Fibroblast of skin of right biceps (primary cell): ENCODE measurements around the gene CCDC88B.
"Not testable (repeated sequence)": the region's sequence is repeated elsewhere in the genome, so short reads cannot be mapped to it uniquely, and the experiment has no call there.

Source experiments
- DNase-seq: peaks from one replicate; pipeline ENCODE4 v3.0.0-alpha.2; 2013

CCDC88B gene

DNA sequence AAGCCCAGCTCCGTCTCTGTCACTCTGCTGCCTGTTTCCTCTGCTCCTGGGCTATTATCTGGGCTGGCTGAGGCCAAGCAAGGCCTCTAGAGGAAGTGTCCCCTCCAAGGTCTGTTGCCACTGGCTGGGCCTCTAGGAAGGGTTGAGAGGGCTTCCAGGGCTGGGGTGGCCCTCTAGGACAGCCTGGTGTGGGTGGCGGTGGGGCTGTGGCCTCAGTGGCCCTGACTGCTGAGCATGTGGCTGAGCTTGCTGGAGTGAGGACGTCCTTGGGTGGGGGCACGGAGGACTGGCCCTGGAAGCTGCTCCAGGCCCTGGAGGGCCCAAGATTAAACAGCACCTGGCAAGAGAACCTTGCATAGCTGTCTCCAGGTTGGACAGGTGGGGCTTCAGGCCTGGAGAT is 16.0 kb upstream of the CCDC88B start:
- not testable (repeated sequence) for DNase-seq

DNA sequence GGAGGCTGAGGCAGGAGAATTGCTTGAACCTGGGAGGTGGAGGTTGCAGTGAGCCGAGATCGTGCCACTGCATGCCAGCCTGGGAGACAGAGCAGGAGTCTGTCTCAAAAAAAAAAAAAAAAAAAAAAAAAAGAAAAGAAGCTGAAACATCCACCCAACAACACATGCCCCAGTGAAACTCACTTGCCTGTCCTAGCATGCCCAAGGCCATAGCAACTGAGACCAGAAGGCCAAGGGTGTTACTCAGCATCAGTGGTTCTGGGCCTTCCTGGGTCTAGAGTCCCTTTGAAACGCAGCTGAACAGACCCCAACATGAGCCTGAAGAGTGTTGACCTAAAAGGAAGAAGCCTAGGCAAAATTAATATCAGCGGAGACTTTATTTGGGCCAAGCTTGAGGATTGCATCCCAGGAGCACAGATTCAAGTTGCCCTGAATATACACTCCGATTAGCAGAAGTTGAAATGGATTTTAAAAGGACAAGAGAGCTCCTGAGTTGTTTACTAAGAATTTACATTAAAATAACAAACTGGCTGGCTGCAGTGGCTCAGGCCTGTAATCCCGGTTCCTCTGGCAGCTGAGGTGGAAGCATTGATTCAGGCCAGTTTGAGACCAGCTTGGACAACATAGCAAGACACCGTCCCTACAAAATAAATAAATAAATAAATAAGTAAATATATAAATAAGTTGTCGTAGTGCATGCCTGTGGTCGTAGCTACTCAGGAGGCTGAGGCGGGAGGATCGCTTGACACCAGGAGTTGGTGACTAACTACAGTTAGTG is 15.1 kb upstream of the CCDC88B start:
- DNase-seq, result no peak

DNA sequence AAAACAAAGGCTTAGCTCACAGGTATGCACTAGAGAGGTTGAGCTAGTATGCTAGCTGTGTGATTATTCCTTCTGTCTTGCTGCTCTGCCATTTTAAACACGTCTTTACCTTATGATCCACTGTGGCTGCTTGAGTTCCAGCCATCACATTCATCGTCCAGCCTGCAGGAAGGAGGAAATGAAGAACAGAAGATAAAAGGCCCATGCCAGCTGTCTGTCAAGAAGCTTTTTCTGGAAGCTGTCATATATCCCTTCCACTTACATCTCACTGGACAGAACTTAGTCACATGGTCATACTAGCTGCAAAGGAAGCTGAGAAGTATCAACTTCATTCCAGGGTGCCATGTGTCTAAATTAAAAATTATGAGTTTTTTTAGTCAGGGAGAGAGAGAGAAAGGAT is 12.6 kb upstream of the CCDC88B start:
- DNase-seq, result no peak

DNA sequence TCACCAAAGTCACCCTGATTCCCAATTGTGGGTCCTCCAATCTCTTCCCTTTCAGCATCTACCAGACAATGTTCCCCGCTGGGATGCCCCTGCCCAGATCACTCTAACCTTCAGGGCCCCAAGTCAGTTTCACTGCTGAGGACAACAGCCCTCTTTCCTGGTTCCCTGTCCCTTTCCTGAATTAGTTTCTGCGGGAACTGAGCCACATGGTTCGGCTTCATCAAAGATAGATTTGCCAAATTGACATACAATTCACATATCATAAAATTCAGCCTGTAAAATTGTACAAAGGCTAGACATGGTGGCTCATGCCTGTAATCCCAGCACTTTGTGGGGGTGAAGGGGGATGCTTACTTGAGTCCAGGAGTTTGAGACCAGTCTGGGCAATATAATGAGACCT is 12.0 kb upstream of the CCDC88B start:
- DNase-seq, result no peak

DNA sequence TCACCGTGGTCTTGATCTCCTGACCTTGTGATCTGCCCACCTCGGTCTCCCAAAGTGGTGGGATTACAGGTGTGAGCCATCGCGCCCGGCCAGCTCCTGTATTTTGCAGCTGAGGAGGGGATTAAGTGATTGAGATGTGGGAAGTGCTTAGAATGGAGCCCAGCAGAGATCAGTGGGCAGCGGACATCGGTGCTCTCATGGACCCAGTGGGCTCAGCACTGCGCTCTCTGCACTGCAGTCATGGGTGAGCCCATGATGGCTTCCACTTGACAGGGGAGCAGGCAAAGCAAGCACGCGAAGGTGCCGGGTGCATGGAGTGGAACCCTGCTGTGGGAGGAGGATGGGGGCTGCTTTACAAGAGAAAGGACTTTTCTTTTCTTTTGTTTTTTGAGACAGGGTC is 9.1 kb upstream of the CCDC88B start:
- DNase-seq, result no peak

DNA sequence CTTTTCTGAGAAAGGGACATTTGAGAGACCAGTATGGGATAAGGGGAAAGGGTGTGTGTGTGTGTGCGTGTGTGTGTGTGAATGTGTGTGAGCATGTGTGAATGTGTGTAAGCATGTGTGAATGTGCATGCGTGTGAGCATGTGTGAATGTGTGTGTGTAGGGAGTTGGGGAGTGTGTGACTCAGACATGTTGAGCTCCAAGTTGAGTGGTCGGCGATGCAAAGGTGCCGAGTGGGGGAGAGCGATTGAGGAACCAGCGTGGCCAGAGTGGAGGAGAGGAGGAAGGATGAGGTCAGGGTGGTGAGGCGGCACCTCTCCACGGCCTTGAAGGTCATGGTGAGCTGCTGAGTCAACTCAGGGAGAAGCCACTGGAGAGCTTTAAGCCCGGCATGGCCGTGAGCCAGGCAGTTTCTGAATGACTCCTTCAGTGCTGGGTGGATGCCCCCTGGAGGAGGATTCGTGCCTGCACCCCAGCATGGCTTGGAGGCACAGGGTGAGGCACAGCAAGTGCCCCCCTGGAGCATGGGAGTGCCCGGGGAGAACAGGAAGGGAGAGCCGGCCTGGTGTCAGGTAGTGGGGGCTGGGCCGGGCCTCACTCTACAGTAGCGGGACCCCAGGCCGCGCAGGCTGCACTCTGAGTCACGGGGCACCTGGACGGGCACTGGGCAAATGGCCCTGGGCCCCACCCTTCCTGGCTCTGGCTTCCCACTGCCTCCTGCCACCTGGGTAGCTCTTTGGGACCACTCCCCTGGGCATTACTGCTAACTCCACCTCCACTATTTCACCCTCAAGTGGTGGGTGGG is 8.2 kb upstream of the CCDC88B start:
- peak; percentile 83 for DNase-seq

DNA sequence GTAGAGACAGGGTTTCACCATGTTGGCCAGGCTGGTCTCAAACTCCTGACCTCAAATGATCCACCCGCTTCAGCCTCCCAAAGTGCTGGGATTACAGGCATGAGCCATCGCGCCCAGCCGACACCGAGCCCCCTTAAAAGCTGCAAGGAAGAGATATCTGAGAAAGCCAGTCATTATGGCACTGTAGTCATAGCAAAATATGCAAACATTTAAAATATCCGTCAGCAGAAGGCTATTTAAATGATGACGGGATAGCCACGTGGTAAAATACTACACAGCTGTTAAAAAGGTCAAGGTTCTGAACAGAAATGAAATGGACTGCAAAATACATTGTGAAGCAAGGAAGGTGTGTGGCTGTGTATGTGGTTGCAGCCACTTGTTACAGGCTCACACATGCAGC is 6.4 kb upstream of the CCDC88B start:
- no peak for DNase-seq

DNA sequence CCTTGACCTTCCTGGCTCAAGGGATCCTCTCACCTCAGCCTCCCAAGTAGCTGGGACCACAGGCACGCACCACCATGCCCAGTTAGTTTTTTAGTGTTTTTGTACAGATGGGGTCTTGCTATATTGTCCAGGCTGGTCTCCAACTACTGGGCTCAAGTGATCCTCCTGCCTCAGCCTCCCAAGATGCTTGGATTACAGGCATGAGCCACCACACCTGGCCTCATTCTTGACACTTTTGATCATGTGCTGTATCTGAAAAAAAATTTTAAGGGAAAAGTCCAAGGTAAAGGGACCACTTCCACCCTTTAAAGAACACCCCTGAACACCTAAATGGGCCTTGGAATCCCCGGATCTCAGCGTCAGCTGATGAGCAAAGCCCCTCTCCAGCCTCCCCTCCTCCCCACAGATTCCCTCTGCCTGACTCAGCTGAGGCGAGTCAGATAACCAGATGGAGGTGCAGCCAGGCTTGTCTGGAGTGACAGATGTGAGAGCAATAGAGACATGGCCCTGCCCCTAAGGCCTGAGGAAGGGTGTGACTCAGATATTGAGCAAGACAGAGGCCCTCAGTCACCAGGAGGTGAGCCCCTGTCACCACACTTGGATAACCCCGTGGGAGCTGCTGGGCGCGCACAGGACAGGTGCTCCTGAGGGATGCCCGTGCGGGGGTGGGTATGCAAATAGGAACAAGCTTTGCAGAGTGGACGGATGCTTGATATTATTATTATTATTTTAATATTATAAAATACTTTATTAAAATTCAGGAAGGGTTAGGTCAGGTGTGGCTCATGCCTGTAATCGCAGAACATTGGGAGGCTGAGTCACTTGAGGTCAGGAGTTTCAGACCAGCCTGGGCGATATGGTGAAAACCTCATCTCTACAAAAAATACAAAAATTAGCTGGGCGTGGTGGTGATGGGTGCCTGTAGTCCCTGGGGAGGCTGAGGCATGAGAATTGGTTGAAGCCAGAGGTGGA is 5.0 kb upstream of the CCDC88B start:
- peak; percentile 97 for DNase-seq

DNA sequence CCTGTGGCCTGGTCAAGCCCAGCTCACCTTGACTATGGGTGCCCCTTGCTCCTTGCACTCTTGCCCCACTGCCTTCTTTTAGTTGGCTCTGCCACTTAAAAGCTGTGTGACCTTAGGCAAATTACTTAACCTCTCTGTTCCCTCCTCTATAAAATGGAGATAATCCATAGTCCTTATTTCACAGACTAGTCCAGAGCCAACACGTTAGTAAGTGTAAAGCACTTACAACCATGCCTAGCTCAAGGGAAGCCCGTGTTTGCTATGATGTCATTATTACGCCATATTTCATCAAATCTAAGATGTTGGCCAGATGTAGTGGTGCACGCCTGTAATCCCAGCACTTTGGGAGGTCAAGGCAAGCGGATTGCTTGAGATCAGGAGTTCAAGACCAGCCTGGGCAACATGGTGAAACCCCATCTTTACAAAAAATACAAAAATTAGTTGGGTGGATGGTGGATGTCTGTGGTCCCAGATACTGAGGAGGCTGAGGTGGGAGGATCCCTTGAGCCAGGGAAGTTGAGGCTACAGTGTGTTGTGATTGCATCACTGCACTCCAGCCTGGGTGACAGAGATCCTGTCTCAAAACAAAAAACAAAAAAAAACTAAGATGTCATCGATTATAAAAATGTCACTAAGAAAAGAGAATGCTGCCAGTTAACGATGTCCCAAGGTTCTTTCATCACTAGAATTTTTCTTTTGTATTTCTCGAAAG is 2.3 kb upstream of the CCDC88B start:
- DNase-seq, result no peak

DNA sequence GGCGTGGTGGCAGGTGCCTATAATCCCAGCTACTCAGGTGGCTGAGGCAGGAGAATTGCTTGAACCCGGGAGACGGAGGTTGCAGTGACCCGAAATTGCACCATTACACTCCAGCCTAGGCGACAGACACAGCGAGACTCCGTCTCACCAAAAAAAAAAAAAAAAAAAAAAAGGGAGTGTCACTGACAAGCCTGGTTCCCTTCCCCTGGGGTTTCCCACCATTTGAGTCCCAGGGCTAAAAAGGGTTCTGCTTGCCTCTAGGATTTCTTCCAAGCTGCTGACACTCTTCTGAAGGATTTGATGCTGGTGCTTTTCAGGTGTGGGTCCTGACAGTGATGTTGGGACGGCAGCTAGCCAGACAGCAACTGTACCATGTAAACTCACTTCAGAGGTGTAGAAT is 1.3 kb upstream of the CCDC88B start:
- DNase-seq, result no peak

DNA sequence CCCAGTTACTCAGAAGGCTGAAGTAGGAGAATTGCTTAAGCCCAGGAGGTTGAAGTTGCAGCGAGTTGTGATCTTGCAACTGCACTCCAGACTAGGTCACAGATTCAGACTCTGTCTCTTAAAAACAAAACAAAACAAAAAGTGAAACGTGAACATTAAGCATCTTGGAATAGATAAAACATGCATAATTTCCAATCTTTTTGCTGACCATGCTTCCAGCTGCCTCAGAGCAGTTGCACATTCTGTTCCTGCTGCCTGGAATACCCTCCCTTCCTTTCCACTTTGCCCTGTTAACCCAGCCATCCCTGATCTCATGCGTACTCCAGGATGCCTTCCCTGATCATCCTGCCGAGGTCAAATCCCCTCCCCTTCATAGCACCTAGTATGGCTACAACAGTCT is 718 bp upstream of the CCDC88B start:
- no peak for DNase-seq

DNA sequence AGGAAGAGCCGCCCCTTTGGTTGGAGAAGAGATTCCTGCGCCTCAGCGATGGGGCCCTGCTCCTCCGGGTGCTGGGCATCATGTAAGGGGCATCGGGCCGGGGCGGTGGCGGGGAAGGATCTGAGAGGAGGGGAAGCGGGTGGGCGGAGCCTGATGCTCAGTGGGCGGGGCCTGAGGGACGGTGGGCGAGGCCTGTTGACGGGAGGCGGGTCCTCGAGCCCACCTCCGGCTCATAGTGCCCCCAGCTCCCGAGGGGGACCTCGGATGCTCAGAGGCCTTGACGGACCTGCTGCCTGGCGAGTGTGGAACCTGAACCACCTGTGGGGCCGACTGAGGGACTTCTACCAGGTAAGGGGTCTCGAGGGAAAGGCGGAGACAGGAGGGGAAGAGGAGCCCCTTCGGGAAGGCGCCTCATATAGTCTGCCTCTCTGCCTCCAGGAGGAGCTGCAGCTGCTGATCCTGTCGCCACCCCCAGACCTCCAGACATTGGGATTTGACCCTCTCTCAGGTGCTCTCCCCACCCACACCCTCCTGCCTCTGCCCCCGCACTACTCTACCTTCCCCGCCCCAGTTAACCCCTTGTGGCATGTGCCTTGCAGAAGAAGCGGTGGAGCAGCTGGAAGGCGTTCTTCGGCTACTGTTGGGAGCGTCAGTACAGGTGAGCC is 799 bp downstream of the CCDC88B start:
- DNase-seq, result no peak

DNA sequence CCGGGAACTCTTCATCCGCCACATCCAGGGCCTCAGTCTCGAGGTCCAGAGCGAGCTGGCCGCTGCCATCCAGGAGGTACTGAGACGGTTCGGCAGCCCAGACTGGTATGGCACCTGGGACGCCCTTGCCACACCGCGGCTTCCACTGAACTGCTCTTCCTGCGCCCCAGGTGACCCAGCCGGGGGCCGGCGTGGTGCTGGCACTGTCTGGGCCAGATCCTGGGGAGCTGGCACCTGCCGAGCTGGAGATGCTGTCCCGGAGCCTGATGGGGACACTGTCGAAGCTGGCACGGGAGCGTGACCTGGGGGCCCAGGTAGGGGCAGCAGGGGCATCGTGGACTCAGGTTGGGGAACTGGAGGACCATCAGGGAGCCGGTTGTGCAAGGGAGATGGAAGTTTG is 1.4 kb downstream of the CCDC88B start:
- DNase-seq, result no peak

DNA sequence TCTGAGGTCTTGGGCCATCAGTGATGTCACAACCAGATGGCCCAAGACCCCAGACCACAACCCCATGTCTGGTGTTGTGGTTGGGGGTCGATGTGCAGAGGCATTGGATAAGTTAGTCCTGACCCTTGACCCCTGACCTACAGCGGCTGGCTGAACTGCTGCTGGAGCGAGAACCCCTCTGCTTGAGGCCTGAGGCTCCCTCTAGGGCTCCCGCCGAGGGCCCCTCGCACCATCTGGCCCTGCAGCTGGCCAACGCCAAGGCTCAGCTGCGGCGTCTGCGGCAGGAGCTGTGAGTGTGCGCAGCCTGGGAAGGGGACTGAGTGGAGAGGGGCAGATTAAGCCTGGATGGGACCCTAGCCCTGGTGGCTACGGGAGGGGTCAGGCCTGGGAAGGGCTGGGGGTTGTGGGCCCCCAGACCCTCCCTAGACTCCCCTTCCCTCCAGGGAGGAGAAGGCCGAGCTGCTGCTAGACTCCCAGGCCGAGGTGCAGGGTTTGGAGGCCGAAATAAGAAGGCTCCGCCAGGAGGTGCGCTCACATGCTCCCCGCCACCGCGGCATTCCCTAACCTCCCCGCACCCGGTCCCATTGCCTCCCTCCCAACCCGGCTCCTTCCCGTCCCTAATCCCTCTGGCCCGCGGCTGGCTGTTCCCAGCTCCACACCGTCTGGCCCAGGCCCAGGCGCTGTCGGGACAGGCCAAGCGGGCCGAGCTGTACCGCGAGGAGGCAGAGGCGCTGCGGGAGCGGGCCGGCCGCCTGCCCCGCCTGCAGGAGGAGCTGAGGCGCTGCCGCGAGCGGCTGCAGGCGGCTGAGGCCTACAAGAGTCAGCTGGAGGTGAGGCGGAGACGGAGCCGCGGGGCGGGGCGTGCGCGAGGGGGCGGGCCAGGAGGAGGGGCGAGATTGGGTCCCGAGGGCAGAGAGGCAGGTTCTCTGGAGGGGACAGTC is 2.1 kb downstream of the CCDC88B start:
- peak; percentile 87 for DNase-seq

DNA sequence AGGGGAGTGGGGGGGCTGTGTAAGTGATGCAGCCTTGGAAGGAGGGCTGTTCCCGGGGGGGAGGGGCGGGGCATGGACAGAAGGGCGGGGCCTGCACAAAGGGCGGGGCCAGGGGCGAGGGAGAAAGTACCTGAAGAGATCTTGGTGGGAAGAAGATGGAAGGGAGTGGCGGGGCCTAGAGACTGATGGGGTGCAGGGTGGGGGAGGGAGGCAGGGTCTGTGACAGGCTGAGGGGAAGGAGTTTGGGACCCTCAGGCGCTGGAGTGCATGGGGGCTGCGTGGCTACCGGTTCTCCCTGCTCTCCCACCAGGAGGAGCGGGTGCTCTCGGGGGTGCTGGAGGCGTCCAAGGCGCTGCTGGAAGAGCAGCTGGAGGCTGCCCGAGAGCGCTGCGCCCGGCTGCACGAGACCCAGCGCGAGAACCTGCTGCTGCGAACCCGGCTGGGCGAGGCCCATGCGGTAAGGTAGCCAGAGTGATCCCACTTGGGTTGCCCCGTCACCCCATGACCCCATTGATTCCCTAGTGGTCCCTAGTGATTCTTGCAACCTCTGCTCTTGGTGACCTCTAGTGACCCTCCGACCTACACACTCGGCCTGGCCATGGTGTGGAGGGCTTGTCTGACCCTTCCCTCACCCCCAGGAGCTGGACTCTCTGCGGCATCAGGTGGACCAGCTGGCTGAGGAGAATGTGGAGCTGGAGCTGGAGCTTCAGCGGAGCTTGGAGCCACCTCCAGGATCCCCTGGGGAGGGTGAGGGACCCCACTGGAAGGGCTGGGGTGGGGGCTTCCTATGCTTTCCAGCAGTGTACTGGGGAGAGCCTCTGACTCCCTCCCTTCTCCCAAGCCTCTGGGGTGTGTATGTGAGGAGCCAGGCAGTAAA is 3.1 kb downstream of the CCDC88B start:
- DNase-seq, result no peak

DNA sequence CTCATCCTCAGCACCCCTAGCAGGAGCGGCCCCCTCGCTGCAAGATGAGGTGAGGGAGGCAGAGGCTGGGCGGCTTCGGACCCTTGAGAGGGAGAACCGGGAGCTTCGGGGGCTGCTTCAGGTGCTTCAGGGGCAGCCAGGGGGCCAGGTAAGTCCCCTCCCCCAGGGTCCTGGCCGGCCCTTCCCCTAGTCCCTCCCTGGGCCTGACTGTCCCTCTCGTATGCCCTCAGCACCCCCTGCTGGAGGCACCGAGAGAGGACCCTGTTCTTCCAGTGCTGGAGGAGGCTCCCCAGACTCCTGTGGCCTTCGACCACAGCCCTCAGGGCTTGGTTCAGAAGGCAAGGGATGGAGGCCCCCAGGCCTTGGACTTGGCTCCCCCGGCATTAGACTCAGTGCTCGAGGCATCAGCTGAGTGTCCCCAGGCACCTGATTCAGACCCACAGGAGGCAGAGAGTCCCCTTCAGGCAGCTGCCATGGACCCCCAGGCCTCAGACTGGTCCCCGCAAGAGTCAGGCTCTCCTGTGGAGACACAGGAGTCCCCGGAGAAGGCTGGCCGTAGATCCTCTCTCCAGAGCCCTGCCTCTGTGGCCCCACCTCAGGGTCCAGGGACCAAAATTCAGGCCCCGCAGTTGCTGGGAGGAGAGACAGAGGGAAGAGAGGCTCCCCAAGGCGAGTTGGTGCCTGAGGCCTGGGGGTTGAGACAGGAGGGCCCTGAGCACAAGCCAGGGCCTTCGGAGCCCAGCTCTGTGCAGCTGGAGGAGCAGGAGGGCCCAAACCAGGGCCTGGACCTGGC is 4.0 kb downstream of the CCDC88B start:
- no peak for DNase-seq

DNA sequence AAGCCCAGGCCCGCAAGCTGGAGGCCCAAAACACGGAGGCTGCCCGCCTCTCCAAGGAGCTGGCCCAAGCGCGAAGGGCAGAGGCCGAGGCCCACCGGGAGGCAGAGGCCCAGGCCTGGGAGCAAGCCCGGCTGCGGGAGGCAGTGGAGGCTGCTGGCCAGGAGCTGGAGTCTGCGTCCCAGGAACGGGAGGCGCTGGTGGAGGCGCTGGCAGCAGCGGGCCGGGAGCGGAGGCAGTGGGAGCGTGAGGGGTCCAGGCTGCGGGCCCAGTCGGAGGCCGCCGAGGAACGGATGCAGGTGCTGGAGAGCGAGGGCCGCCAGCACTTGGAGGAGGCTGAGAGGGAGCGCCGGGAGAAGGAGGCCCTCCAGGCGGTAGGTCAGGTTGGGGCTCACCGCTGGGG is 4.8 kb downstream of the CCDC88B start:
- DNase-seq, result no peak

DNA sequence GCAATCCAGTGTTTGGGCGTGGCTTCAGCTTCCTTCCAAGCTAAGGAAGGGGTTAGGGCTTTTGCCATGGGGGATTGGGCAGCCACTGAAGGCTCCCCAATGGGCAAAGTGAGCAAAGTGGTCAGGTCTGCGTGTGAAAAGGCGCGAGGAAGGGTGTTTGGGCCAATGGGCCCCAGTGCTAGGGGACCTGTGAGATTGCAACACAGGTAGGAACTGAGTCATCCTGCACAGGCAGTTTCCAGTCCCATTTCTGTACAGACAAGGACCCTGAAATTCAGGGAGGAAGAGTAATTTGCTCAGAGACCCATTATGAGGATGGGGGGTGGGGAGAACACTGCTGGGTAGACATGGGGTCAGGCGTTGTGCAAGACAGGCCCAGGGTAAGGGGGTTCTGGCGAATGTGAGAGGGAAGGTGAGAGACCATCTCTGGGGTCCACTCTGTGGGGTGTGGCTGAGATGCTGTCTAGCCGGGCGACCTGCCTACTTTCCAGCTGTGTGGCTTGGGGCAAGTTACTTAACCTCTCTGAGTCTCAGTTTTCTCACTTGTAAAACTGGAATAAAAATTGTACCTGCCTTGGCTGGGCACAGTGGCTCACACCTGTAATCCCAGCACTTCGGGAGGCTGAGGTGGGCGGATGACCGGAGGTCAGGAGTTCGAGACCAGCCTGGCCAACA is 7.3 kb downstream of the CCDC88B start:
- DNase-seq, result no peak
